ENCODE data around the gene MFNG. TPM values are rescaled to one million over a fixed set of nuclear protein-coding genes. Genes with fewer than 3 reads are reported as not detected.

The MFNG gene
- total RNA-seq, 1 donor from 2014 or later = 4.7 TPM

DNA sequence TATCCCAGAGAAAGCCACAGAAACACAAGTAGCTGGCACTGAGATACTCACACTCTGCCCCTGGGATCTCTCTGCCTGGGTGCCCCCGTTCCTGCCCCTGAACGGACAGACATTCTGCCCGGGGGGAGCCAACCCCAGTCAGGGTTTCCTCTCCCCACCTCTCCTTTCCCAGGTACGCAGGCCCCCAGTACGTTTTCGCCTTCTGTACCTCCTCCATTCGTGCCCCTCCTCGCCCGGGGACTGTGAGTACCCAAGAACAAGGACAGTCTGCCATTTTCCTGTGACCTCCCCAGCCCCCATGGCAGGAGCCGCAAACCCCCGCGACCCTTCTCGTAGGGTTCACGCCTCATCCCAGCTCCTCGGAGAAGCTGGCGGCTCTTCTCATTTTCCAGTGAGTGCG, 29.8 kb downstream of the MFNG start:
- no peaks in the 10 kb centered on the region for H3K9me3 Mint-ChIP-seq
- H3K4me3 Mint-ChIP-seq = no peak overlapping the region
- no peaks in the 10 kb centered on the region for H3K4me1 Mint-ChIP-seq
- H3K36me3 Mint-ChIP-seq (ENCODE audit: low read depth) = no peaks in the 10 kb centered on the region
- TF ChIP-seq, protein P1, sequence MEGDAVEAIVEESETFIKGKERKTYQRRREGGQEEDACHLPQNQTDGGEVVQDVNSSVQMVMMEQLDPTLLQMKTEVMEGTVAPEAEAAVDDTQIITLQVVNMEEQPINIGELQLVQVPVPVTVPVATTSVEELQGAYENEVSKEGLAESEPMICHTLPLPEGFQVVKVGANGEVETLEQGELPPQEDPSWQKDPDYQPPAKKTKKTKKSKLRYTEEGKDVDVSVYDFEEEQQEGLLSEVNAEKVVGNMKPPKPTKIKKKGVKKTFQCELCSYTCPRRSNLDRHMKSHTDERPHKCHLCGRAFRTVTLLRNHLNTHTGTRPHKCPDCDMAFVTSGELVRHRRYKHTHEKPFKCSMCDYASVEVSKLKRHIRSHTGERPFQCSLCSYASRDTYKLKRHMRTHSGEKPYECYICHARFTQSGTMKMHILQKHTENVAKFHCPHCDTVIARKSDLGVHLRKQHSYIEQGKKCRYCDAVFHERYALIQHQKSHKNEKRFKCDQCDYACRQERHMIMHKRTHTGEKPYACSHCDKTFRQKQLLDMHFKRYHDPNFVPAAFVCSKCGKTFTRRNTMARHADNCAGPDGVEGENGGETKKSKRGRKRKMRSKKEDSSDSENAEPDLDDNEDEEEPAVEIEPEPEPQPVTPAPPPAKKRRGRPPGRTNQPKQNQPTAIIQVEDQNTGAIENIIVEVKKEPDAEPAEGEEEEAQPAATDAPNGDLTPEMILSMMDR (conservative IDR thresholded peaks at IDR 0.05) = no peak
- no peak overlapping the region for H3K27ac Mint-ChIP-seq (ENCODE audit: unreplicated experiment)
- peaks cover 56% of the 10 kb centered on the region for H3K27me3 Mint-ChIP-seq (ENCODE audit: low read depth)
- DNase-seq (ENCODE audit: low read depth, low spot score) = no peak

GRCh38 chr22:37455896-37456295, 30.3 kb downstream of the MFNG start:
- no peaks in the 10 kb centered on the region for H3K9me3 Mint-ChIP-seq
- TF ChIP-seq, protein P1 (conservative IDR thresholded peaks at IDR 0.05) = no peak
- peaks cover 59% of the 10 kb centered on the region for H3K27me3 Mint-ChIP-seq (ENCODE audit: low read depth)
- H3K4me3 Mint-ChIP-seq = no peak overlapping the region
- no peaks in the 10 kb centered on the region for H3K36me3 Mint-ChIP-seq (ENCODE audit: low read depth)
- no peak for DNase-seq (ENCODE audit: low read depth, low spot score)
- H3K27ac Mint-ChIP-seq (ENCODE audit: unreplicated experiment) = no peak overlapping the region
- no peaks in the 10 kb centered on the region for H3K4me1 Mint-ChIP-seq

DNA sequence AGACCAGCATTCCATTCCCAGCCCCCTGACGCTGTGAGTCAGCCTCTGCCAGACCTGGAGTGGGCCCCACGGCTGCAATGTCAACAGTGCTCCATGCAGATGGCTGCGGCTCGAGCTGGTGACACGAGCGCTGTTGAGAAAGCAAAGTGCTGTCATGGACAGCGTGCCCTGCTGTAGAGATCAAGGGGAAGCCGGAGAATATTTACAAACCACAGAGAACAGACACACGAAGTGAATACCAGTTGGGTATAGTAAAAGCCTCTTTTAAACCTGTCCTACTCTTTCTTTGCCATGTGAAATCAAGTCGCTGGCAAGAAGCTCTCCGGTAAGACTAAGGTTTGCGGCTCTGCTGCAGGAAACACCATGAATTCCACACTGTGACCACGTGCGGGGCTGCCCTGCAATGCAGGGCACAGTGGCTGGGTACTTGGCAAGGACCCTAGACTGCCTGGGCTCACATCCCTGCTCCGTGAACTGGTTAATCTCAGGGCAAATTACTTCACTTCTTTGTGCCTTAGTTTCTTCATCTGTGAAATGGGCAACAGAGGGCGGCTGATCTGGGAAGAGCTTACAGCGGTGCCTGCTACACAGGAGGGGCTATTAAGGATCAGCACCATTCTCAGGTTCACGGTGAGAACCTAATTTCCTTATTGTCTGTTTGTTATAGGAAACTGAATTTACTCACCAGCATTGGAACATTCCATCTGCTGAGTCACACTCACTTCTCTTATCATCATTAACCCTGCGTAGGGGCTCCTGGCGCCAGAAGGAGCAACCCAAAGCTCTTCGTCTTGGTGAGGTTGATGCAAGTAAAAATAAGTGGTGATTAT, 31.1 kb downstream of the MFNG start:
- H3K4me1 Mint-ChIP-seq = no peaks in the 10 kb centered on the region
- no peak overlapping the region for H3K27ac Mint-ChIP-seq (ENCODE audit: unreplicated experiment)
- DNase-seq (ENCODE audit: low read depth, low spot score) = no peak
- H3K4me3 Mint-ChIP-seq = no peak overlapping the region
- TF ChIP-seq, protein P1 (conservative IDR thresholded peaks at IDR 0.05) = no peak
- peaks cover 57% of the 10 kb centered on the region for H3K27me3 Mint-ChIP-seq (ENCODE audit: low read depth)
- no peaks in the 10 kb centered on the region for H3K9me3 Mint-ChIP-seq
- no peaks in the 10 kb centered on the region for H3K36me3 Mint-ChIP-seq (ENCODE audit: low read depth)

DNA sequence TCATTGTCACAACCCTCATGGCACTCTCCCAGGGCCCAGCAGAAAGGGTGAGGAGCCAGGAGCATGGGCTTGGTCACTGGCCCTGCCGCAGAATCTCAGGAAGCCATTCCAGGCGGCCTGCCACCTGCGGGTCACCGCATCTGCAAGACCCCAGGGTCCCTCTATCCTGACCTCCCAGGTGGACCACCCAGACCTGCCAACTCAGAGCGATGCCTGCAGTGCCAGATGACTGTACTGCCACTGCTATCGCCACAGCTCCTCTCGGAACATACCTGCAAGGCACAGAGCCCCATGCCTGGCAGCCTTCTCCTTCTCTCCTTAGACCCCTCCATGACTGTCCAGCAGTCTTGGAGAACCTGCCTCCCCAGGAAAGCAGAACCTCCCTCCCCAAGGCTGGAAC, 32.5 kb downstream of the MFNG start:
- H3K27ac Mint-ChIP-seq (ENCODE audit: unreplicated experiment) = no peak overlapping the region
- TF ChIP-seq, protein P1 (conservative IDR thresholded peaks at IDR 0.05) = no peak
- H3K4me3 Mint-ChIP-seq = no peak overlapping the region
- H3K4me1 Mint-ChIP-seq = no peaks in the 10 kb centered on the region
- no peaks in the 10 kb centered on the region for H3K36me3 Mint-ChIP-seq (ENCODE audit: low read depth)
- H3K9me3 Mint-ChIP-seq = no peaks in the 10 kb centered on the region
- DNase-seq (ENCODE audit: low read depth, low spot score) = no peak
- H3K27me3 Mint-ChIP-seq (ENCODE audit: low read depth) = peaks cover 46% of the 10 kb centered on the region

- H3K27me3 Mint-ChIP-seq (ENCODE audit: low read depth) = peaks cover 33% of the 10 kb centered on the region
- no peaks in the 10 kb centered on the region for H3K4me1 Mint-ChIP-seq
- TF ChIP-seq, protein P1 (conservative IDR thresholded peaks at IDR 0.05) = no peak
- H3K4me3 Mint-ChIP-seq = no peak overlapping the region
- no peaks in the 10 kb centered on the region for H3K36me3 Mint-ChIP-seq (ENCODE audit: low read depth)
- H3K9me3 Mint-ChIP-seq = no peaks in the 10 kb centered on the region
- no peak for DNase-seq (ENCODE audit: low read depth, low spot score)
- H3K27ac Mint-ChIP-seq (ENCODE audit: unreplicated experiment) = no peak overlapping the region
Observed at GRCh38 chr22:37451218-37451617, 35.0 kb downstream of the MFNG start.
